Keratinocyte (primary cell): ENCODE data around the gene SEC31A. TPM values are rescaled to one million over a fixed set of nuclear protein-coding genes. Genes with fewer than 3 reads are reported as not detected.
A peak's percentile ranks its signal among the peaks of the same experiment; 100 is the strongest.

ENCODE experiments used
- DNase-seq: peaks from one replicate; pipeline ENCODE4 v3.0.0-alpha.2; 2011; ENCODE audit warnings: low read depth, missing footprints, low spot score
- FAIRE-seq: peaks from 2 replicates; lab custom pipeline; 2011; peaks lifted over from hg19 to GRCh38; lab: Jason Lieb, UNC
- H2AFZ ChIP-seq: 2 replicates; pipeline ENCODE4 v1.6.0; 2012; ENCODE audit warnings: low read length, control low read depth, inconsistent platforms; ENCODE audit not compliant: control insufficient read depth
- H3K27ac ChIP-seq: 2 replicates; pipeline ENCODE4 v1.5.1; 2011; ENCODE audit warnings: low read length; ENCODE audit not compliant: control insufficient read depth, insufficient read depth
- H3K27me3 ChIP-seq: 3 replicates; pipeline ENCODE4 v1.6.0; 2011; ENCODE audit warnings: low read length; ENCODE audit not compliant: control insufficient read depth, insufficient read depth; ENCODE audit errors: extremely low read depth
- H3K36me3 ChIP-seq, 2 experiments: 2 replicates in 1 of 2; 3 replicates in 1 of 2; pipeline ENCODE4 v1.5.1; 2011; ENCODE audit warnings: low read length in 2 of 2, mild to moderate bottlenecking in 1 of 2; ENCODE audit not compliant: control insufficient read depth in 2 of 2, insufficient read depth in 2 of 2; ENCODE audit errors: extremely low read depth in 1 of 2
- H3K4me1 ChIP-seq: 3 replicates; pipeline ENCODE4 v1.5.1; 2011; ENCODE audit warnings: low read length; ENCODE audit not compliant: control insufficient read depth, insufficient read depth; ENCODE audit errors: extremely low read depth
- H3K4me2 ChIP-seq: 3 replicates; pipeline ENCODE4 v1.6.0; 2011; ENCODE audit warnings: low read depth, low read length; ENCODE audit not compliant: control insufficient read depth, insufficient read depth; ENCODE audit errors: extremely low read depth
- H3K4me3 ChIP-seq, 3 experiments: fragments of 200-600 bp in 1 of 3; sonication (generic) in 1 of 3; 2 replicates in 2 of 3; 3 replicates in 1 of 3; pipeline ENCODE4 v1.5.1; 2011 to 2016; ENCODE audit warnings: low read length in 3 of 3, mild to moderate bottlenecking in 3 of 3, control low read depth in 2 of 3, inconsistent platforms in 1 of 3, low read depth in 1 of 3, mixed read lengths in 1 of 3, mixed run types in 1 of 3, moderate library complexity in 1 of 3; ENCODE audit not compliant: control insufficient read depth in 2 of 3, insufficient read depth in 2 of 3; ENCODE audit errors: extremely low read depth in 1 of 3
- H3K79me2 ChIP-seq: 2 replicates; pipeline ENCODE4 v1.6.0; 2012; ENCODE audit warnings: low read length; ENCODE audit not compliant: control insufficient read depth, insufficient read depth
- H3K9ac ChIP-seq: 3 replicates; pipeline ENCODE4 v1.6.0; 2011; ENCODE audit warnings: low read length; ENCODE audit not compliant: control insufficient read depth, insufficient read depth; ENCODE audit errors: extremely low read depth
- H3K9me1 ChIP-seq: 3 replicates; pipeline ENCODE4 v1.6.0; 2011; ENCODE audit warnings: low read length; ENCODE audit not compliant: control insufficient read depth, insufficient read depth; ENCODE audit errors: extremely low read depth
- H3K9me3 ChIP-seq: 2 replicates; pipeline ENCODE4 v1.5.1; 2012; ENCODE audit warnings: low read depth, low read length; ENCODE audit not compliant: control insufficient read depth
- H4K20me1 ChIP-seq: 3 replicates; pipeline ENCODE4 v1.6.0; 2011; ENCODE audit warnings: low read length; ENCODE audit not compliant: control insufficient read depth, insufficient read depth; ENCODE audit errors: extremely low read depth
- EZH2 ChIP-seq: IDR thresholded peaks from one replicate; pipeline ENCODE4 v1.6.1; 2012; ENCODE audit warnings: inconsistent platforms, mild to moderate bottlenecking, low read length, moderate library complexity
- dilution Hi-C: fragments of 300-500 bp; cut with MboI; formaldehyde crosslinking; loops from one replicate; pipeline ENCODE4 v1.7.0; 2020; ENCODE audit warnings: low sequenced_read_pairs; ENCODE audit not compliant: extremely low pct_ligation_motif_present
- polyA plus RNA-seq, 5 experiments: library from polyadenylated mRNA; depleted of rRNA in 3 of 5; stranded (reverse) in 3 of 5; stranded (forward) in 1 of 5; unstranded in 1 of 5; fragments of >200 nt; gene quantifications; 1 replicate in 1 of 5; 2 replicates in 3 of 5; 3 replicates in 1 of 5; pipeline versions ENCODE4 v1.2.1 to v1.2.3, GENCODE V29; 2011 to 2012; ENCODE audit warnings: missing spikeins in 2 of 5, low read depth in 1 of 5, low replicate concordance in 1 of 5
- TF ChIP-seq, protein P1 (sequence below), 3 experiments: IDR thresholded peaks in 1 of 3; conservative IDR thresholded peaks in 1 of 3; optimal IDR thresholded peaks in 1 of 3; 2 replicates in 2 of 3; 3 replicates in 1 of 3; pipeline versions ENCODE3 to v1.5.1; 2011; ENCODE audit warnings: low read length in 3 of 3, mild to moderate bottlenecking in 3 of 3, moderate library complexity in 2 of 3, control low read depth in 1 of 3, inconsistent platforms in 1 of 3; ENCODE audit not compliant: insufficient read depth in 2 of 3; ENCODE audit errors: extremely low read depth in 1 of 3

The SEC31A gene
- polyA plus RNA-seq, 1 donor (not counting 4 experiments of a cell fraction or from before 2014, with no cell fraction given) = 192 TPM

- dilution Hi-C loops = no loop called here
These were observed 40.3 kb downstream of the SEC31A start for GRCh38 chr4:82850684-82851083.

DNA sequence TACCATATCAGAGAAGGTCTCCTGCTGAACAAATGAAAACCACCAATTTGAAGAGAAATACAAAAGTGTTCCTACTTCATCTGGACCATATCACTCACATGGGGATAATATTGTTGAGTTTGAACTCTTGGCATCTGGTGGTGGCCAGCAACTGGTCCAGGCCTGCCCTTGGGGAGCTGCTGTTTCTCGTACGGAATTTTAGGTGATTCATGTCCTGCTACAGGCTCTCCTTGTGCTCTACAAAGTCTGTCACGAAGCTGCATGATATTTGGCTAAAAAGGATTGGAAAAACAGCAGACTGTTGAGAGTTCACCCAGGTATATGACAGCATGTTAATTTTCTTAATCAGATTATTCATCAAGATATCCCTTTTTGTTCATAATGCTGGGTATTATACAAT lies 42.2 kb downstream of the SEC31A start:
- Histone ChIP-seq H3K4me3 (no peak overlapping the region), H2AFZ (no peak overlapping the region), H3K4me1 (peaks cover 9% of the 10 kb centered on the region), H3K27ac (peak overlapping the region; percentile 57), H3K4me2 (peak overlapping the region; percentile 49), H3K36me3 (peaks cover 39 to 45% of the 10 kb centered on the region in 2 experiments), H3K79me2 (peaks cover 3% of the 10 kb centered on the region), H3K9me3 (no peaks in the 10 kb centered on the region), H4K20me1 (no peaks in the 10 kb centered on the region), H3K9ac (no peak overlapping the region), H3K27me3 (no peaks in the 10 kb centered on the region), H3K9me1 (peaks cover 2% of the 10 kb centered on the region)
- TF ChIP-seq, protein P1, sequence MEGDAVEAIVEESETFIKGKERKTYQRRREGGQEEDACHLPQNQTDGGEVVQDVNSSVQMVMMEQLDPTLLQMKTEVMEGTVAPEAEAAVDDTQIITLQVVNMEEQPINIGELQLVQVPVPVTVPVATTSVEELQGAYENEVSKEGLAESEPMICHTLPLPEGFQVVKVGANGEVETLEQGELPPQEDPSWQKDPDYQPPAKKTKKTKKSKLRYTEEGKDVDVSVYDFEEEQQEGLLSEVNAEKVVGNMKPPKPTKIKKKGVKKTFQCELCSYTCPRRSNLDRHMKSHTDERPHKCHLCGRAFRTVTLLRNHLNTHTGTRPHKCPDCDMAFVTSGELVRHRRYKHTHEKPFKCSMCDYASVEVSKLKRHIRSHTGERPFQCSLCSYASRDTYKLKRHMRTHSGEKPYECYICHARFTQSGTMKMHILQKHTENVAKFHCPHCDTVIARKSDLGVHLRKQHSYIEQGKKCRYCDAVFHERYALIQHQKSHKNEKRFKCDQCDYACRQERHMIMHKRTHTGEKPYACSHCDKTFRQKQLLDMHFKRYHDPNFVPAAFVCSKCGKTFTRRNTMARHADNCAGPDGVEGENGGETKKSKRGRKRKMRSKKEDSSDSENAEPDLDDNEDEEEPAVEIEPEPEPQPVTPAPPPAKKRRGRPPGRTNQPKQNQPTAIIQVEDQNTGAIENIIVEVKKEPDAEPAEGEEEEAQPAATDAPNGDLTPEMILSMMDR (optimal IDR thresholded peaks at IDR 0.05 in 1 of 3, IDR thresholded peaks at IDR 0.05 in 1 of 3, conservative IDR thresholded peaks at IDR 0.05 in 1 of 3; ENCODE audit: extremely low read depth in 1 of 3, insufficient read depth in 2 of 3, low read length in 3 of 3) = no peak
- no peak for TF ChIP-seq EZH2
- DNase-seq (peak; percentile 28), FAIRE-seq (peak; percentile 81)
- dilution Hi-C loops = no loop called here

More at GRCh38 chr4:82850684-82851083, 40.3 kb downstream of the SEC31A start:
- Histone ChIP-seq H2AFZ (no peak overlapping the region), H3K4me2 (no peak overlapping the region), H3K4me1 (peaks cover 9% of the 10 kb centered on the region), H3K36me3 (peaks cover 30 to 36% of the 10 kb centered on the region in 2 experiments), H3K9me1 (peaks cover 2% of the 10 kb centered on the region), H3K4me3 (no peak overlapping the region), H3K79me2 (peaks cover 3% of the 10 kb centered on the region), H4K20me1 (no peaks in the 10 kb centered on the region), H3K9me3 (no peaks in the 10 kb centered on the region), H3K27me3 (no peaks in the 10 kb centered on the region), H3K9ac (no peak overlapping the region), H3K27ac (no peak overlapping the region)
- no peak for DNase-seq
- FAIRE-seq = no peak
- TF ChIP-seq, protein P1 (optimal IDR thresholded peaks at IDR 0.05 in 1 of 3, IDR thresholded peaks at IDR 0.05 in 1 of 3, conservative IDR thresholded peaks at IDR 0.05 in 1 of 3; ENCODE audit: extremely low read depth in 1 of 3, insufficient read depth in 2 of 3, low read length in 3 of 3) = no peak
- TF ChIP-seq EZH2 = no peak
